Ramos (cell line): Measurements from ENCODE around the gene TTC23.
"Not testable (repeated sequence)": the region's sequence is repeated elsewhere in the genome, so short reads cannot be mapped to it uniquely, and the experiment has no call there.

Experiments used
- in situ Hi-C: fragments of 300-500 bp; cut with MboI; formaldehyde crosslinking; loops from one replicate; pipeline ENCODE4 v1.14.3; 2022; ENCODE audit warnings: low sequenced_read_pairs; ENCODE audit not compliant: unreplicated experiment

TTC23 gene

GRCh38 chr15:99209326-99209725 is 40.1 kb downstream of the TTC23 start:
- in situ Hi-C loops: no loop called here

DNA sequence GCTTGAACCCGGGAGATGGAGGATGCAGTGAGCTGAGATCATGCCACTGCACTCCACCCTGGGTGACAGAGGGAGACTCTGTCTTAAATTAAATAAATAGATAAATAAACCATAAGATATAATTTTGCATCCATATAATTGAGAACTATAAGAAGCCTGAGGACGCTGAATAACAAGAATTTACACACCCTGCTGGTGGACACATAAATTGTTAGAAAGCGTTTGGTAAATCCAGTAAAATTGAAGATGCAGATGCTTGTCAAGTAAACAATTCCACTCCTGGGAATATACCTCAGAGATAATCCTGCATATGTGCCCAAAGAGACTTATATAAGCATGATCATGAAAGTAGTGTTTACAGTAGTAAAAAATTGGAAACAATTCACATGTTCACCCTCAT is 41.7 kb downstream of the TTC23 start:
- in situ Hi-C loops: no loop called here

- in situ Hi-C loops: no loop called here
Measured at GRCh38 chr15:99202176-99202552, 47.2 kb downstream of the TTC23 start.

DNA sequence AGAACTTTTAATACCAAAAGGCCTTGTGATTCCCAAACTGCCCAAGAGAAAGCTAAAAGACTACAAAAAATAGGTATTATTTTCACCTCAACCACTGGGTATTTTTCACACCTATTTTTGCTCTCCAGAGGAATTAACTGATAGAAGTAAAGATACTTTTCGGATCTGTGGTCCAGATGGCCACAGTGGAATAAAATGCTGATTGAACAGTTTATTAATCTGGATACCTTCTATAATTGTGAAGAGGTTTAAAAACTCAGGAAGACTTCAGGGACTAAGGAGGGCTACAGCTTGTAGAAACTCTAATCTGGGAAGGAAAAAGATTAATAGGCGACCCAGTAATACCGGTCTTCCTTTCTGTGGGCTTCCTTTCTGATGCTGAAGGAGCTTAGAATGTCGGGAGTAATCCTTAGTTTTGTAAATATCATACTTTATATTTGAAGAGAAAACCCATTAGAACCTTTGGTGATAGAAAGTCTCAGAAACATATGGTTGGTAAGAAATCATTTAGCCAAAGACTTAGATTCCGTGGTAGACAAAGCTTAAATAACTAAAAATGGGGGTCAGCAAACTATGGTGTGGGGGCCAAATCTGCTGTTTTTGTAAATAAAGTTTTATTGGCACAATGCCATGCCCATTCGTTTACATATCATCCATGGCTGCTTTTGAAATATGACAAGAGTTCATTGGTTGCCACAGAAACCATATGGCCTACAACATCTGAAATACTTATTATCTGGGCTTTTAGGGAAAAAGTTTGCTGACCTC is 47.8 kb downstream of the TTC23 start:
- in situ Hi-C loops: no loop called here

DNA sequence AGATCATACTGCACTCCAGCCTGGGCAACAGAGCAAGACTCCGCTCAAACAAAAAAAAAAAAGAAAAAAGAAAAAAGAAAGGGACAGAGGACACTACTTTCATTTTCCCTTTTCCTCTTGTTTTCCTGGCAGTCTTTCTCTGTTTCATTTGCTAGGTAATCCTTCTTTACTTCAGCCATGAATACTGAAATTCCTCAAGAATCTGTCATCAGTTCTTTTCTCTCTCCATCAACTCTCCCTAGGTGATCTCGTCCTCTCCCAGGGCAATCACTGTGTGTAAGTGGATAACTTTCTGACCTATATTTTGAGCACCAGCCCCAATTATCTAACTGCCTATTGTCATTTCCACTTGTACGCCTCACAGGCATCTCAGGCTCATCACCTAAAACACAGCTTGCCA is 51.5 kb downstream of the TTC23 start:
- in situ Hi-C loops: no loop called here

GRCh38 chr15:99192181-99192580 is 57.2 kb downstream of the TTC23 start:
- in situ Hi-C loops: not testable (repeated sequence)

DNA sequence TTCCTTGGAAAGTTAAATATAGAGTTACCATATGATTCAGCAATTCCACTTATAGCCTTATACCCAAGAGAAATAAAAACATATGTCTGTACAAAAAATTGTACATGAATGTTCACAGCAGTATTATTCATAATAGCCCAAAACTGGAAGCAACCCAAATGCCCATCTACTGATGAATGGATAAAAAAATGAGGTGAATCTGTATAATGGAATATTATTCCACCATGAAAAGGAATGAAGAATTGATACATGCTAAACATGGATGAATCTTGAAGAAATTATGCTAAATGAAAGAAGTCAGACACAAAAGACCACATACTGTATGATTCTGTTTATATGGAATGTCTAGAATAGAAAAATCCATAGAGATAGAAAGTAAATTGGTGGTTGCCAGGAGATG is 61.4 kb downstream of the TTC23 start:
- in situ Hi-C loops: no loop called here

- in situ Hi-C loops: no loop called here
Measured at GRCh38 chr15:99185414-99186130, 63.8 kb downstream of the TTC23 start.

DNA sequence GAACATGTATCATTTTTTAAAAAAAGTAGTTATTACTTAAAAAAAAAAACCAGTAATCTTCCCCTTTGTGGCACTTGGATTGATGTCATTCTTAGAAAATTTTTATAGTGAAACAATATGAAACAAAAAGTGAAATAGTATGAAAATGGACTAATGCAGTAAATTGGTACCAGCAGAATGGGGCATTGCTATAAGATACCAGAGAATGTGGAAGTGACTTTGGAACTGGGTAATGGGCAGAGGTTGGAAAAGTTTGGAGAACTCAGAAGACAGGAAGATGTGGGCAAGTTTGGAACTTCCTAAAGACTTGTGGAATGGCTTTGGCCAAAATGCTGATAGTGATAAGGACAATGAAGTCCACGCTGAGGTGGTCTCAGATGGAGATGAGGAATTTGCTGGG is 66.6 kb downstream of the TTC23 start:
- in situ Hi-C loops: no loop called here

- in situ Hi-C loops: no loop called here
Measured at GRCh38 chr15:99181545-99181971, 67.8 kb downstream of the TTC23 start.

GRCh38 chr15:99180964-99181306 is 68.4 kb downstream of the TTC23 start:
- in situ Hi-C loops: no loop called here

- in situ Hi-C loops: no loop called here
Measured at GRCh38 chr15:99180086-99180963, 69.1 kb downstream of the TTC23 start.

- in situ Hi-C loops: no loop called here
Measured at GRCh38 chr15:99177679-99178078, 71.7 kb downstream of the TTC23 start.

GRCh38 chr15:99176757-99177156 is 72.6 kb downstream of the TTC23 start:
- in situ Hi-C loops: no loop called here

GRCh38 chr15:99174567-99175395 is 74.6 kb downstream of the TTC23 start:
- in situ Hi-C loops: no loop called here

DNA sequence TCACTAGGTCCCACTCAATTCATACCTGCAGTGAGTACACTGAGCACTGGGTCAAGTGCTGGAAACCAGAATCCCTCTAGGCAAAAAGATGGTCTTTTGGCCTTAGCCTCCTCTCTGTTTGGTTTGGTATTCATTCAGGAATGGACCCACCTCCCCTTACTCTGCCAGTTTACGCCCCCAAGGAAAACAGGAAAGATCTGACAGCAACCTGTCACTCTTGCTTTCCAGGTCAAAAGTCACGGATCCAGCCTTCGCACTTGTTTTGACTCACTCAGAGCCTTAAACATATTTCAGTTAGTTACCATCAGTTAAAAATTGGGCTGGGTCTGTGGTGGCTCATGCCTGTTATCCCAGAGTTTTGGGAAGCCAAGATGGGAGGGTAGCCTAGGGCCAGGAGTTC is 76.4 kb downstream of the TTC23 start:
- in situ Hi-C loops: no loop called here

DNA sequence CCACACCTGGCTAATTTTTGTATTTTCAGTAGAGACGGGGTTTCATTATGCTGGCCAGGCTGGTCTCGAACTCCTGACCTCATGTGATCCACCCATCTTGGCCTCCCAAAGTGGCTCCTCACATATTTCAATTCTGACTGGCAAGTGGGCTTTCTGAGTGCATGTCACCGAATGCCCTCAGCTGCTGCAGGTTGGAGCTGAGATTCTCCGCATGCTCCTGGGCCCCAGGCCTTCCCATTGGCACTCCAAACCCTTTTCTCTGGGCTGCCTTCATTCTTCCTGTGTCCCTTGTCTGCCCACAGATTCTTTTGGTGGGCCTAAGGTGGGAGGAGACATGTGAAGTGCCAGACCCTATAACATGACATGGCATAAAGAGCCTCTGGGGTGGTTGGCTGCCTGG is 77.2 kb downstream of the TTC23 start:
- in situ Hi-C loops: no loop called here

- in situ Hi-C loops: no loop called here
Measured at GRCh38 chr15:99170476-99171065, 78.8 kb downstream of the TTC23 start.

- in situ Hi-C loops: no loop called here
Measured at GRCh38 chr15:99169769-99170311, 79.5 kb downstream of the TTC23 start.
